Superior temporal gyrus (tissue), 1 donor: ENCODE data around the gene TUBA1B.

ENCODE experiments used
- DNase-seq: peaks from one replicate; pipeline ENCODE4 v3.0.0-alpha.2; 2016; ENCODE audit errors: extremely low spot score

The TUBA1B gene

DNA sequence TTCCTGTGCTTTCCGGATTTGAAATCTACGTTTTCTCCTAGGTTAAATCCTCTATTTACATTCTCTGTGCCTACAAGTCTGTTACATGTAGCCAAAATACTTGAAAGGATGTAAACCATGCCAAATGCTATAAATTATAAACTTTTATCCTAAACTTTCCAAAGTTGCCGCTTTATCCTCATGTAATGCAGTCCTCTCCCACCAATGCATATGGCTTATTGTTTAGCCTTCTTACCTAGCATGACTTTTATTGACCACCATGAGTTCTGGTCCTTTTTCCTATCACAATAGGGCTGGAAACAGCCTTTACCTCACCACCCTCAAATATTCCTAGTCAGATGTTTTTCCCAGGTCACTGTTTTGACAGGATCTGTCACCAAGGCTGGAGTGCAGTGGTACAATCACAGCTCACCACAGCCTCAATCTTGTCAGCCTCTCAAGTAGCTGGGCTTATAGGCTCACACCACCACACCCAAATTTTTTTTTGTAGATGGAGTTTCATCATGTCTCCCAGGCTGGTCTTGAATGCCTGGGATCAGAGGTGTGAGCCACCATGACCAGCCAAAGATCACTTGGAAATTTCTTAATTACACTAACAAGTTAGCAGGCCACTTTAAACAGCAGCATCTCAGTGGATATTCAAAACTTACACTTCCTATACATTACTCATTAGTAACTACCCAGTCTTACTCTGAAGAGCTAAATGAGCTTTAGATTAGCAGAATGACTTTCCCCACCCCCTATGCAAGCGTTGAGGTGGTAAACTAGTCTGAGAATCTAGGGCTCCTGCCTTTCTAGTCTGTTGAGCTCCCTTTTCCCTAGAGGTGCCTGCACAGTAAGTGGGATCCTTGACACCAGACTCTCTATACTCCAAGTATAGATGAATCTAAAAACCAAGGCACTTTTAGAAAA, 4.1 kb downstream of the TUBA1B start:
- DNase-seq: no peak

DNA sequence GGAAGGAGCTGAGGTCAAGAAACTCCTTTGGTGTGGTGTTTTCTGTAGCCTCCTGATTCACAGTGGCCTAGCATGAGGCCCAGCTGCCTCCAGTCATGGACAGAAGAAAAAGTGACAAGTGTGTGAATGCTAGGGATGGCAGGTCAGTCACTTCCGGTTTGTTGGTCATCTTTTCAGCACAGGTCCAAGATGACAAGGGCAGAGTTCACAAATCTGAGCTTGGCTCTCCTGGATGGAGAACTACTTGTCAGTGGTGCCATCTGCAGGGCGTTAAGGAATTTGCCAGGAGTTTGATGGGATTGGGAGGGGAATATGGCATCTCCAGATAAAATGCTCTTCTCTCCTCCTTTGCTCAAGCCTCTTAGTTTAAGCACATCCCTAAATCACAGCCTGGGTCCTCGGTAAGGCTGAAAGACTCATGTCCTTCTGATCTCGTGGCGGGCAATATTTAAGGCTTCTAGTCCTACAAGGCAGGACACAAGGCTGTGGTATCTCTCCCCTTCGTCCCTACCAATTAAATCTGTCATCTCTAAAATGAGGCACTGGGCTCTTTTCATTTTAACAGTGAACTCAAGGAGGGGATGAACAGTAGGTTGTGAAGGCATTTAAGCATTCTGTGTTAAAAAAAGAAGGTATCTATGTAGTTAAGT, 10.0 kb downstream of the TUBA1B start:
- DNase-seq: peak; percentile 84

DNA sequence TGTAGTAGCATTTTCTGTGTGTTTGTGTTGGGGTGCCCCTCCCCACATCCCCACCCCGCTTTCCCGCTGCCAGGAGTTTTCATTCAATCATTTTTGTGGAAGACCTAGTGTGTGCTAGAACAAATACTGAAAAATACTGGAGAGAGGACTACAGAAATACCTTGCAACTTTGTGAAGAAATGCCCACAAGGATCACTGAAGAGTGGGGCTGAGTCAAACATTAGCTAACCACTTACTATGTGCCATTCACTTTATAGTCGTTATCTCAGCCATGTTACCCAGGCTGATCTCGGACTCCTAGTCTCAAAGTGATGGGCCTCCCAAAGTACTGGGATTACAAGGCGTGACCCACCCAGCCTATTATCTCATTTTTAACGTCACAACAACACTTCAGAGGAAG, 20.0 kb downstream of the TUBA1B start:
- no peak for DNase-seq

DNA sequence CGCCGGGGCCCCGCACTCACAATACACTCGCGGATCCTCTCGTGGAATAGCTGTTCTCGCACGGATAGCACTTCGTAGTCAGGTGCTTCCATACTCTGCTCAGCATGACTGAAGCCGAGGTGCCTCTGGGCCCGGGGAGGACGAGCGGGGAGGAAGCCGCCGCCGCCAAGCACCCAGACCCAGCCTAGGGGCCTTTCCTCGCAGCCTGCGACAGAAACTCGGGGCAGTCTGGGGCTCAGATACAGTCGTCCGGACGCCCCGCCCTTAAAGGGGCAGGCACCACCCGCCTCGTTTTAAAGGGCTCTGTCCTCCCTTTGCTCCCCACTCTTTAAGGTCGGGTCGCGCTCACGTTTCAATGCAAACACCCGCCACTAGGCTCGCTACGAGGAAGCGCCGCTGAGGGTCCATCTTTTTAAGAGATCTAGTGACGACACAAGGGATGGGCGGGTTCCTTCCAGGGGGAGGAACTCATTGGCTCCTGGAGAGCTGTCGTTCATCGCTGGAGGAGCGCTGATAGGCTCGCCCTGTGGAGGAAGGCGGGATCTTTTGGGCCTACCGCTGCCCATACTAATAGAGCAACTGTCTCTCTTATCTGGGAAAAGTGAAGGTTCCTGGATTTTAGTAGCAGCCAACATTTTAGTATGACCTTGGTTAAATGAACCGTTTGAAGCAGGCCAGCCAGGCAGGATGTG, 20.6 kb downstream of the TUBA1B start, which contains the start of gene LMBR1L:
Gene LMBR1L (minus strand): TSS at position 384 of the 692 bp plus-strand sequence. CDS start 292 bp downstream, at position 92.
- DNase-seq: peak; percentile 99

DNA sequence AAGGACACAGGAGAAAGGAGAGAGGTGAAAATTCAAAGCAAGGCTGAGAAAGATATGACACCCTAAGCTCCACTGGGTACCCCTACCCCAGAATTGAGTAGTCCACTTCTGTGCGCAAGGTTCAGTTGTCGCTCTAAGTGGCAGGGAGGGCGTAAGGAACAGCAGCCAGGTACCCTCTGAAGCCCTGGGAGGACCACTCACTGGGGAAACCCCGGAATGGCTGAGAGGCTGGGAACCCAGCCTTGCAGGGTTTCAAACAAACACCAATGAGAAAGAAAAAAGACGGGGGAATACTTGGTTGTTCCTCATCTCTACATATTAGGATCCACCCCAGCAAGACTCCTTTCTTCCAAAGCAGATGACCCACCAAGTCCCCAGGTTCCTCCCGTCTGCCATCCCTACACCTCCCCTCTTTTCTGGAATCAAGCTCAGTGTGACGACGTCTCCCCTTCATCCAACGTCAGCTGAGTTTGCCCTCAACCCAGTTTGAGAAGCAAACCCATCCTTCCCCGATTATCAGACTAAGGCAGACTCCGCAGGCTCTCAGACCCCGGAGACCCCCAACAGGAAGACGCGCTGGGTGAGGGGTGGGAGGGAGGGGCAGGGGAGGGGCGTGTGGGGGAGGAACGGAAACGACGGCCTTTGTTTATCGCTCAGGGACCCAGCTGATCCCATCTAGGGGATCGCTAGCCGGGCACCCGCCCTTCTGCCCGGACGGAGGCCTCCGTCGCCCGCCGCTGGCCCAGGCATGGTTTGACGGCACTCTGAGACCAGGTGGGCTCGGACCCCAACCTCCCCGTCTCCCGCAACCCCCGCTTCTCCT, 21.3 kb downstream of the TUBA1B start:
- no peak for DNase-seq

DNA sequence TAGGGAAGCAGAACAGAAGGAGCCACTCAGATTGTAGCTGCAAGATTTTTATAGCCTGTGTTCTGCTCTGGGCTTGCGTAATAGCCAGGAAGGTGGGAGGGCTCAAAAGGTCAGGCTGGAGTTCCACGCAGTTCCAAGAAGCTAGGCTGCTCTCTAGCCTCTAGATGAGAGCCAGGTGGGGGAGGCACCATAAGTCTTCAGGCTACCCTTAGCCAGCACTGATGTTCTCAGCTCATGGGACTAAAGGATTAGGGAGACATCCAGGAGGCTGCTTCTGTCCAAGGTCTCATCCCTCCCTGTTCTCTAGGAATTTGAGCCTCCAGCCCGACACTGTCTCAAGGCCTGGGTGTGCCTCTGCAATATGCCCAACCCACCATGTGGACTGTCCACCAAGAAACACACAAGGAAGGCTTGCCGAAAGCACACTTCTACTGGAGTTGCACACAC, 22.2 kb downstream of the TUBA1B start:
- DNase-seq: no peak

DNA sequence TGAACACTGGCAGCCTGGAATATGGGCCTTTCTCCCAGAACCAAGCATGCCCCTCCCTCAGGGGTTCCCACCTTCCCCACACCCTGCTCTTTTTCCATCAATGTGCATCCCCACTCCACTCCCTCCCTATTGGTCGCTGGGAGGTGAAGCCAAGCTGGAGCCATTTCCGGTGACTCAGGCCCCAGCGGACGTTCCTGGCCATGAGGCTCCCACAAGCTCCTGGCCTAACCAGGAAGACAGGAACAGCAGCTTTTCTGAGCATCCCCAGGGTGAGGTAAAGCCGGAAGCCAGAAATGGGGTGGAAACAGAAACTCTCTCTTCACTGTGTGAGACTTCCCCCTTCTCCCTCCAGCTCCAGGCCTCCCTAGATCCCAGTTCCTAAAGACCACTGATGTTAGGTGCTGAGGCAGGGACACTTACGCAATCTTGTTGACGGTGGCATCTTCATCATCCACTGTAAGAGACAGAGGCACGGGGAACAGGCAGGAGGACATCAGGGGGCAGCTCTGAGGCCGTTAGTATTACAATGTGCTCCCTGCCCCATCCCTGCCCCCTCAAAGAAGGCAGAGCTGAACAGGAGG, 25.6 kb downstream of the TUBA1B start:
- DNase-seq: no peak

DNA sequence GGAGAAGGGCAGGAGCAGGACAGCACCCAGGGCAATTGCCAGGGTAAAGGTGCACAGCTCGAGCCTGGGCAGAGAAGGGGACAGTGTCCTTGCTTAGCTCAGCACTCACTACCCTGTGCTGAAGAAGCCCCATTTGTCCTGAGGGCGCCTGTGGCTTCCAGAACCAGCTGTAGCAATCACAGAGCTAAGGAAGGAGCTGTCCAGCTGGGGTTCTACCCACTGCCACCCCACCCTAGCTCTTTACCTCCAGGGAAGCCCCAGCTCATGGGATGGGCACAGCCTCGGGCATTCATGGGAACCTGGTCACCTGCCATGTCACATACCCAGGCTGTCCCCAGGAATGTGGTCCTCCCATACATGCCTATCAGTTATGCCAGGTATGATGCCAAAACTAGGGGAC, 26.4 kb downstream of the TUBA1B start:
- DNase-seq: no peak

DNA sequence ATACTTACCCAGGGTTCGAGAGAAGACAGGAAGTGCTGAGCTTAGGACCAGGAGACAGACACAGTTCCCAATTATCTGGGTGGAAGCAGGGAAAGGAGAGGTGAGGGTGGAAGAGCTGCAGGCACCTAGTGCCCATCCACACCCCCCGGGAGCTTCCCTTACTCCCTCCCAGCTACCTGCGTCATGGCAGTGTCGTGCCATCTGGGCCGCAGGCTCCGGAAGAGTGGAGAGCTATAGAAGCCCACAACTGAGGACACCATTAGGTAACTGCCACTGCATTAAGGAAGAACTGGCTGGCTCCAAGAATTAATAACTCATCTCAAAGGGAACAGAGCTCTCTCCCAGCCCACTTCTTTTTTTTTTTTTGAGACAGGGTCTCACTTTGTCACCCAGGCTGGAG, 30.8 kb downstream of the TUBA1B start:
- no peak for DNase-seq

DNA sequence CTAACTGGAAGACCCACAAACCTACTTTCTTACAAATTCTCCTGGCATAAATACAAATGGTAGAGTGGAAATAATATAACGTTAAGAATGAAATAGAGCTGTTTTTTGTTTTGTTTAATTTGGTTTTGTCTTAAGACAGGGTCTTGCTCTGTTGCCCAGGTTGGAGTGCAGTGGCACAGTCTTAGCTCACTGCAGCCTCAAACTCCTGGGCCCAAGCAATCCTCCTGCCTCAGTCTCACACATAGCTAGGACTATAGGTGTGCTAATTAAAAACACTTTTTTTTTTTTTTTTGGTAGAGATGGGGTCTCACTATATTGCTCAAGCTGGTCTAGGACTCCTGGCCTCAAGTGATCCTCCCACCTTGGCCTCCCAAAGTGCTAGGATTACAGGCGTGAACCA, 32.5 kb downstream of the TUBA1B start:
- DNase-seq: no peak

DNA sequence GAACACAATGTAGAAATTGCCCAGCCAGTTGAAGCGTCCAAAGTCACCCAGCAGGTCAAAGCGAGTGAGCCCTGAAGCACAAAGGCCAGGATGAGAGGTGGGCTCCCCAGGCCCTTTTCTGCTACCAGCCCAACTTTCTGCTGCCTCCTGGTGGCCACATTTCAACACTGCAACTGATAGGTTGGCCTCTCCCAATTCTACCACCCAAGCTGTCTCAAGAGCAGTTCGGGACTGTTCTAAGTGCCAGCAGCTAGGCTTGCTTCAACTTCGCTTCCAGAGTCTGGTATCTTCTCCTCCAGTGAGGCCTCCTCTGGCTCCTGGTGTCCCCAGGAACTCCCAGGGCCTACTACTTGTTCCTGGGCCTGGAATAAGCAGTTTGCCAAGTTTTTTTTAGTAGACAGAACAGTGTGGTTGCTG, 33.2 kb downstream of the TUBA1B start:
- DNase-seq: peak; percentile 73

DNA sequence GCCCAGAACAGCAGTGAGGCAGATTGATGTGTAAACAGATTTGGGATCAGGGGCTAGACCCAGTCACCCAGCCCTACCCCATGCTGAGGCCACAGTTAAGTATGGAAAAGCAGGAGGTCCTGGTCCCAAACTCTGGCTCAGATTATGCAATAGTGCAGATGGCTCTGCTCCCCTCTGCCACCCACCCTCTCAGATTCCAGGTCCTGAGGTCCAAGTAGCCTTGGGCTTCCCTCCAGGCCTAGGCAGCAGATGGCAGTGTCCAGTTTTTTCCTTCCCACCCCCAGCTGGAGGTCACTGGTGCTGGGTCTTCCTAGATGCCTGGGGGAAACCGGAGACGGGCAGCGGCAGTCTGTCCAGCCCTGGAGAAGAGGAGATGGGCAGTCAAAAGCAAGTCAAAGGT, 33.8 kb downstream of the TUBA1B start:
- DNase-seq: no peak

DNA sequence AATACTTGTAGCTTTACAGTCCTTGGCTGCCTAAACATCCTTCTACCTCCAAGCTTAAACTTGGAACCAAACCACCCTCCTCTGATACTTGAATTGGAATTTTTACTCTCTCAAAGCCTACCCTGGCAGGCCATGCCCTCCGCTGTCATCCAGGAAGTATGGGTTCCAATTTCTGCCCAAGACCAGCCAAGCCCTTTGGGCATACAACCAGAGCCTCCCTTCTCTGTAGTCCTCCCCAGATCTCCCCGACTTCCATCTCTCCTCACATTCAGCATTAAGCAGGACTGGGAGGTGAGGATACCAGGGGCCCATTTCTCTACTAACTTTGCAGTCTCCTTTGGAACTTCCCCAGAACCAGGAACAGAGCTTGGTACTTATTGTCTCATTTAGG, 36.2 kb downstream of the TUBA1B start:
- DNase-seq: no peak

DNA sequence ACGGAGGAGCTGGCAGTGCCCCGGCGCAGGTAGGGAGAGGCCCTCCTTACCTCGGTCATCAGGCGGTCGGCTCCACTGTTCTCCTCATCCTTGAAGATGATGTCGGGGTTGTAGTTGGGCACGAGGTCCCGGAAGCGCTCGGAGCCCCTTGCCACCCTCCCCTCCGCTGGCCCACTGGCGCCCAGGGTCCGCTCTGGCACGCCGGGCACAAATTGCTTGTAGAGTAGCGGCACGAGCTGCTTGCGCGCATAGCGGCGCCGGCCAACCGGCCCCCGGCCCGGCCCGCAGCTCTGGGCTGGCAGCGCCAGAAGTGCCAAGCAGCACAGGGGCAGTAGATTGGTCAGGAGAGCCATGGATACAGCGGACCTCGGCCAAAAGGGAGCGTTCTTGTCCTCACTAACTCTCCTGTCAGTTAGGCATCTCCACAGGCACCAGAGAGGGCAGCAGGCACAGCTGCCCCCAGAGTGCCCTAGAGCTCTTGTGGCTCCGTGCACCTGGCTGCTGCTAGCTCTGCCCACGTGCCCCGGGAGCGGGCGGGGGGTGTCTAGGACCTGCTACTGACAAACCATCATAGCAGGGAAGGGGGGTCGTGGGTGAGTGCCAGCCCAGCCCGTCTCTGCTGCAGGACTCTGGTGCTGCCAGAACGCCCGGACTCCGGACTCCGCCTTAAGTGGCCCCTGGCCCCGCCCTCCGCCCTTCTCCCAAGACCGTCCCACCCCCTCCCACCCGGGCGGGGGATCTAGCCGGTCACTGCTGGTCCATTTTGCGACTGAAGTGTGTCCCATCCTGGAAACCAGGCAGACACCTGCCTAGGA, 36.8 kb downstream of the TUBA1B start, which contains the start of gene DHH:
Gene DHH (minus strand): TSS at position 642 of the 815 bp plus-strand sequence. CDS start 289 bp downstream, at position 353.
- DNase-seq: no peak

DNA sequence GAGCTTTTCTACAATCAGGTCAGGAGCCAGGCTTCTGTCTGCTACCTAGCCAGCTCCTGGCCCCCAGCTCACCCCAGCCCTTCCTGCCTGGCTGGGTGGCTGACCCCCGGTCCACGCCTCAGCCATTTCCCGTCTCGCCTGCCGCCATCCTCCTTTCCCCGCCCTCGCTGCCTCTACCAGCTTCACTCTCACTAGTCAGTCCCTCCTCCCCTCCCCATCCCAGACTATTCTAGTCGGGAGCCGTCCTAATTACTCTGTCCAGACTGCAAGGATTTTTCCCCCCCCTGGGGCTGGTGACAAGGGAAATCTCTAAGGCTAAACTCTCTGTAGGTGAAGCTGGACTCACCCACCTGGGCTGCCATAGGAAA, 37.4 kb downstream of the TUBA1B start:
- DNase-seq: no peak

DNA sequence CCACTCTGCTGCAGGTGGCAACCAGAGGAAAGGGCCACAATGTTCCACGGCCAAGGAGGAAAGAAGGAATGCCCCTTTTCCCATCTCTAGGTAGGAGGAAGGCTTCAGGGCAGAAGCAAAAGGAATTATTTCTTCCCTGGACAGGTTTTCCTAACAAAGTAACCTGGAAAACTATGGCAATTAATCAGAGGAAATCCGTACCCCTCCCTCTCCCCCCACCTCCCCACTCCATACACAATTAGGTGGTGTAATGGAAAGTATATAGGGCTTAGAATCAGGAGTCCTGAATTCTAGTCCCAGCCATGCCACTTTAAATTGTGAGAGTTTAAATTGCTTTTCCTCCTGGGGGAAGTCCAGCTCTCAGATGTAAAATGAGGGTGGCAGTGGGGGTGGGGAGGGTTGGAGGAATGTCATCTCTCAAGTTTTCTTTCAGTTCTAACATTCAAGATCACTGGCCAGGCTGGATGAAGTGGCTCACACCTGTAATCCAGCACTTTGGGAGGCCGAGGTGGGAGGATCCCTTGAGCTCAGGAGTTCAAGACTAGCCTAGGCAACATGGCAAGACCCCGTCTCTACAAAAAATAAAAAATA, 38.3 kb downstream of the TUBA1B start:
- DNase-seq: no peak

DNA sequence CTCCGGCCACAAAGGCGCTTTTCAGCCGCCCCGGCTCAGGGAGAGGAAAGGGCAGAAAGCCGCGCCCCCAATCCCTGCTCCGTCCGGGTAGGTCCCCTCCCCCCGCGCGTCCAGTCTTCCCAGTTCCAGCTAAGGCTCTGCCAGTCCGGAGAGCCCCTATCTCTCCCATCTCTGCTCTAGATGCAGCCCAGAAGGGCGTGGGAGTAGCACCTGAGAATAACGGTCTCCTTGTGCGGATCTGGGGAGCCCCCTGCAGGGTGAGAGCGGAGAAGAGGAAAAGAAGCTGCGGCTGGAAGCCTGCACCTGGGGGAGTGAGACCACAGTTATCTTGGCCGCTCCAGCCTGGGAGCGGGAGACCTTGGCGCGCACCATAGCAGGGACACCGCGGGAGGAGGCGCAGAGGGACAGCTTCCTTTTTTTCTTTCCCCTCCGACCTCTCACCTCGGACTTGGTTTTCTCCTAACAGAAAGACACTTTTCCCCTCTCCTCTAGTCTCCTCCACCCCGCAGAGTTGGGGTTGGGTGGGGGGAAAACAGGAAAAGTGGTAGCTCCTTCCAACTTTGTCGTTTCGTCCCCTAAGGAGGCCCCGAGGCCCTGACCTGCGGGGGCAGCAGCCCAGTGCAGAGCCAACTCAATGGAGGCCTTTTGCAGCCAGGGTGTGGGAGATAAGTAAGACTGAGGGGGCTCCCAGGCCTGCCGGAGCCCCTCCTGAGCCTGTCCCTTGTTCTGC, 38.9 kb downstream of the TUBA1B start:
- peak; percentile 37 for DNase-seq

DNA sequence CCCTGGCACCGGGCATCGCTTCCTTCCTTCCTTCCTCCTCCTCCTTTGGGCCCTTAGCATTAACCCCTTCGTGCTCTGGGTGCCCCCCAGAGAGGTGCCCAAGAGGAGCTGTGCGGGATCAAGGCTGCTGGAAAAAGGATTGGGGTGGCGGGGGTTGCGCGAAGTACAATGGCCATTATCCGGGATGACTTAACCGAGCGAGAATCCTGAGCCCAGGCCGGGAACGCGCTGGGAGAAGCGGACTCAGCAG, 39.4 kb downstream of the TUBA1B start:
- no peak for DNase-seq

DNA sequence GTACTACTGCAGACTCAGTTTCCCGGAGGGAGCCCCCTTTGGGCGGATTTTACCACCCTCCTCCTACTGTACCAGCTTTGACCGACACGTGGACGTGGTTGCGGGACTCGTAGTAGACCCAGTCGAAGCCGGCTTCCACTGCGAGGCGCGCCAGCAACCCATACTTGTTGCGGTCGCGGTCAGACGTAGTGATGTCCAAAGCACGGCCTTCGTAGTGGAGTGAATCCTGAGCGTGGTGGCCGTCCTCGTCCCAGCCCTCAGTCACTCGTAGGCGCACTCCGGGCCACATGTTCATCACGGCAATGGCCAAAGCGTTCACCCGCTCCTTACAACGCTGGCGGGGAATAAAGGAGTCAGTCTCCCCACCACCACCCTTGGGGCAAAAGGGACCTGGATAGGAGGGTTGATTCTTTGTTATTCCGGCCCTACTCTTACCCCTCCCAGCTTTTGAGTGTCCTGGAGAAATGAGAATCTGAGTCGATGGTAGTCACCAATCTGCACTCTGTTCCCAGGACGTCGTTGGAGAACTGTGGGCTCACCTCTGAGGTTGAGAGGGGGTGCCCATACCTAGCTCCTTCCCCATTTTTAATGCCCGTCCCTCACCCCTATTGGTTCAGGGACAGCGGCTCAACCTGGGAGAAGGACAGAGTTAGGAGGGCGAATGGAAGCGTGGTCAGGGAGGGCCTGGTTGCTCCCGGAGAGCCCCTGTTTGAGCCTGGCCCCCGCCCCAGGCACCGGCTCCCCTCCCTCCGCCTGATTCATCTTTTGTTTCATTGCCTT, 39.9 kb downstream of the TUBA1B start:
- no peak for DNase-seq
